Caco-2 (cell line): ENCODE measurements around the gene DPY19L3. TPM values are rescaled to one million over a fixed set of nuclear protein-coding genes. Genes with fewer than 3 reads are reported as not detected.

Source experiments
- BruUV-seq: library from RNA; stranded (reverse); fragments of 400-500 nt; replicated peaks from 2 replicates; lab custom pipeline; 2021; lab: Mats Ljungman, UMichigan
- CTCF ChIA-PET: fragments of 300-600 bp; sonication (Branson Sonifier 250); formaldehyde crosslinking; loops from one replicate; lab custom pipeline; 2022; ENCODE audit warnings: antibody characterized with exemption; lab: Charles Lee
- POLR2A ChIA-PET: fragments of 300-600 bp; sonication (Branson Sonifier 250); formaldehyde crosslinking; loops from one replicate; lab custom pipeline; 2022; ENCODE audit warnings: antibody characterized with exemption; lab: Charles Lee
- DNase-seq, 2 experiments: peaks; one replicate each; pipeline versions ENCODE4 v3.0.0 to v3.0.0-alpha.2; 2020 to 2022
- H3K27me3 ChIP-seq: replicated peaks from 2 replicates; pipeline ENCODE4 v1.6.0; 2011; ENCODE audit warnings: low read length; ENCODE audit not compliant: control insufficient read depth, insufficient read depth
- H3K36me3 ChIP-seq: 2 replicates; pipeline ENCODE4 v1.5.1; 2011; ENCODE audit warnings: low read length; ENCODE audit not compliant: control insufficient read depth, insufficient read depth
- H3K4me1 ChIP-seq: fragments of 250-450 bp; sonication (Bioruptor Pico); 2 replicates; pipeline ENCODE4 v1.5.1; 2020; ENCODE audit warnings: mild to moderate bottlenecking
- H3K4me3 ChIP-seq: 2 replicates; pipeline ENCODE4 v1.5.1; 2011; ENCODE audit warnings: low read depth, mild to moderate bottlenecking, control low read depth, low read length
- H3K9me3 ChIP-seq: fragments of 250-450 bp; sonication (Bioruptor Pico); 2 replicates; pipeline ENCODE4 v1.5.1; 2020; ENCODE audit warnings: mild to moderate bottlenecking, moderate library complexity
- H3K27ac Mint-ChIP-seq: one replicate; pipeline ENCODE4 v1.8.0; 2022; ENCODE audit warnings: mixed read lengths; ENCODE audit not compliant: unreplicated experiment
- H3K27me3 Mint-ChIP-seq: one replicate; pipeline ENCODE4 v1.8.0; 2022; ENCODE audit warnings: mixed read lengths; ENCODE audit not compliant: insufficient read depth, unreplicated experiment
- H3K36me3 Mint-ChIP-seq: one replicate; pipeline ENCODE4 v1.8.0; 2022; ENCODE audit warnings: mild to moderate bottlenecking, mixed read lengths; ENCODE audit not compliant: insufficient read depth, unreplicated experiment
- H3K4me1 Mint-ChIP-seq: one replicate; pipeline ENCODE4 v1.8.0; 2022; ENCODE audit warnings: low read depth, mixed read lengths; ENCODE audit not compliant: unreplicated experiment
- H3K4me3 Mint-ChIP-seq: one replicate; pipeline ENCODE4 v1.8.0; 2022; ENCODE audit warnings: mild to moderate bottlenecking, moderate library complexity, mixed read lengths; ENCODE audit not compliant: unreplicated experiment
- H3K9me3 Mint-ChIP-seq: one replicate; pipeline ENCODE4 v1.8.0; 2022; ENCODE audit warnings: mixed read lengths; ENCODE audit not compliant: unreplicated experiment
- CTCF ChIP-seq, 2 experiments: fragments of 200-600 bp in 1 of 2; IDR thresholded peaks; 1 replicate in 1 of 2; 2 replicates in 1 of 2; pipeline versions ENCODE4 v1.5.1 to v1.8.0; 2011 to 2022; ENCODE audit warnings: antibody characterized with exemption in 1 of 2, control low read depth in 1 of 2, inconsistent platforms in 1 of 2, low read depth in 1 of 2, low read length in 1 of 2, mild to moderate bottlenecking in 1 of 2, moderate library complexity in 1 of 2; ENCODE audit not compliant: insufficient read depth in 1 of 2, severe bottlenecking in 1 of 2, unreplicated experiment in 1 of 2
- intact Hi-C: fragments of 100-400 bp; cut with micrococcal nuclease; formaldehyde crosslinking; loops from one replicate; pipeline ENCODE4 v1.10.0; 2022; ENCODE audit not compliant: unreplicated experiment
- total RNA-seq: library from RNA; stranded (reverse); gene quantifications from 2 replicates; pipeline ENCODE4 v1.2.3, GENCODE V29; 2022

Gene DPY19L3
- total RNA-seq, 1 experiment from 2014 or later: 40.7 TPM

GRCh38 chr19:32359581-32359980 is 46.0 kb upstream of the DPY19L3 start:
- Histone ChIP-seq H3K9me3 (no peaks in the 10 kb centered on the region), H3K4me3 (no peak overlapping the region), H3K36me3 (peaks cover 2% of the 10 kb centered on the region), H3K27me3 (no peaks in the 10 kb centered on the region), H3K4me1 (peaks cover 26% of the 10 kb centered on the region)
- no peak overlapping the region for H3K27ac Mint-ChIP-seq
- TF ChIP-seq CTCF (IDR thresholded peaks at IDR 0.05; ENCODE audit: insufficient read depth in 1 of 2, low read depth in 1 of 2, low read length in 1 of 2, severe bottlenecking in 1 of 2, unreplicated experiment in 1 of 2): no peak
- DNase-seq: no peak
- ChIA-PET POLR2A (interaction anchor here (0.5 kb wide), 1 partner anchor 1692 kb away, joined by 3 read pairs; no protein-coding TSS in a partner anchor), CTCF (no interaction called here)
- intact Hi-C loops: no loop called here
- H3K9me3 Mint-ChIP-seq: no peaks in the 10 kb centered on the region
- H3K27me3 Mint-ChIP-seq: no peaks in the 10 kb centered on the region
- BruUV-seq: no TSS peak
- peaks cover 23% of the 10 kb centered on the region for H3K4me1 Mint-ChIP-seq
- no peak overlapping the region for H3K4me3 Mint-ChIP-seq
- H3K36me3 Mint-ChIP-seq: peaks cover 68% of the 10 kb centered on the region

GRCh38 chr19:32361574-32362317 is 43.8 kb upstream of the DPY19L3 start:
- ChIA-PET CTCF (no interaction called here), POLR2A (no interaction called here)
- intact Hi-C loops: no loop called here
- DNase-seq: no peak
- Histone ChIP-seq H3K27me3 (no peaks in the 10 kb centered on the region), H3K9me3 (no peaks in the 10 kb centered on the region), H3K36me3 (peaks cover 2% of the 10 kb centered on the region; the same call in 1 of the 2 replicates), H3K4me1 (peaks cover 26% of the 10 kb centered on the region), H3K4me3 (no peak overlapping the region)
- no peaks in the 10 kb centered on the region for H3K27me3 Mint-ChIP-seq
- no peak overlapping the region for H3K4me3 Mint-ChIP-seq
- peaks cover 23% of the 10 kb centered on the region for H3K4me1 Mint-ChIP-seq
- no peak overlapping the region for H3K27ac Mint-ChIP-seq
- no TSS peak for BruUV-seq
- no peaks in the 10 kb centered on the region for H3K9me3 Mint-ChIP-seq
- no peak for TF ChIP-seq CTCF (IDR thresholded peaks at IDR 0.05; ENCODE audit: insufficient read depth in 1 of 2, low read depth in 1 of 2, low read length in 1 of 2, severe bottlenecking in 1 of 2, unreplicated experiment in 1 of 2)
- H3K36me3 Mint-ChIP-seq: peaks cover 69% of the 10 kb centered on the region

GRCh38 chr19:32362318-32362691 is 43.3 kb upstream of the DPY19L3 start:
- BruUV-seq: no TSS peak
- H3K27ac Mint-ChIP-seq: peak overlapping the region; percentile 41
- H3K4me3 Mint-ChIP-seq: no peak overlapping the region
- CTCF ChIA-PET: no interaction called here
- no peaks in the 10 kb centered on the region for H3K9me3 Mint-ChIP-seq
- POLR2A ChIA-PET: no interaction called here
- no peaks in the 10 kb centered on the region for H3K27me3 Mint-ChIP-seq
- intact Hi-C loops: no loop called here
- peaks cover 23% of the 10 kb centered on the region for H3K4me1 Mint-ChIP-seq
- H3K4me3 ChIP-seq: no peak overlapping the region
- no peak for DNase-seq
- H3K9me3 ChIP-seq: no peaks in the 10 kb centered on the region
- peaks cover 26% of the 10 kb centered on the region for H3K4me1 ChIP-seq
- peaks cover 2% of the 10 kb centered on the region; the same call in 1 of the 2 replicates for H3K36me3 ChIP-seq
- H3K27me3 ChIP-seq: no peaks in the 10 kb centered on the region
- no peak for TF ChIP-seq CTCF (IDR thresholded peaks at IDR 0.05; ENCODE audit: insufficient read depth in 1 of 2, low read depth in 1 of 2, low read length in 1 of 2, severe bottlenecking in 1 of 2, unreplicated experiment in 1 of 2)
- peaks cover 69% of the 10 kb centered on the region for H3K36me3 Mint-ChIP-seq
